ENCODE results near the gene FAM81A.

GRCh38 chr15:59473226-59473625 is 35.2 kb downstream of the FAM81A start:
- no peak for TF ChIP-seq POLR2A (IDR thresholded peaks at IDR 0.05)
- no peak for TF ChIP-seq CTCF (IDR thresholded peaks at IDR 0.05)
